Right cardiac atrium (tissue), 5 donors: Measurements from ENCODE around the gene TIGD1. TPM values are rescaled to one million over a fixed set of nuclear protein-coding genes. Genes with fewer than 3 reads are reported as not detected.

Source experiments
- ATAC-seq, 2 donors: fragments of 200-7000 bp; cut with Tn5 transposase; one replicate each; pipeline versions ENCODE4 v1.8.0 to v1.9.1; 2020; ENCODE audit warnings: moderate library complexity in 2 of 2, mild to moderate bottlenecking in 1 of 2
- DNase-seq, 3 donors: peaks; one replicate each; pipeline ENCODE4 v3.0.0-alpha.2; 2020
- H3K27ac ChIP-seq: one replicate; pipeline ENCODE4 v1.5.1; 2013; ENCODE audit warnings: mild to moderate bottlenecking, low read length, control low read depth, moderate library complexity
- H3K27me3 ChIP-seq: one replicate; pipeline ENCODE4 v1.6.1; 2013; ENCODE audit not compliant: control insufficient read depth, insufficient read depth
- H3K4me1 ChIP-seq: one replicate; pipeline ENCODE4 v1.6.1; 2013; ENCODE audit warnings: low read length; ENCODE audit not compliant: control insufficient read depth, insufficient read depth
- H3K4me3 ChIP-seq: one replicate; pipeline ENCODE4 v1.5.1; 2013; ENCODE audit warnings: low read length, control low read depth
- H3K9me3 ChIP-seq: one replicate; pipeline ENCODE4 v1.6.1; 2013; ENCODE audit warnings: low read length; ENCODE audit not compliant: control insufficient read depth
- WGBS: extraction: QIAGEN DNeasy Blood & Tissue Kit; methylation state at CpG from one replicate; pipeline ENCODE4 v1.1.7; 2013; 5-methylcytosine and 5-hydroxymethylcytosine counted together
- intact Hi-C, 4 donors: fragments of 100-400 bp; cut with DNase I; formaldehyde crosslinking; loops; one replicate each; pipeline versions ENCODE4 v1.11.0 to v1.14.0; 2022 to 2023
- polyA plus RNA-seq: library from polyadenylated mRNA; stranded (reverse); fragments of 200-250 nt; gene quantifications from one replicate; pipeline ENCODE4 v1.2.3, GENCODE V29; 2013
- total RNA-seq, 4 donors: library from RNA; stranded (reverse); fragmentation: NEBNext Ultra II Directional; extraction: Animal tissue kit (Norgen Biotek cat#: 25700); gene quantifications; one replicate each; pipeline ENCODE4 v1.2.1, GENCODE V29; 2021
- donor health status: healthy with polysubstance abuse.
- donor health status: DM: no; HTN: yes; CAD: no.
- donor health status: DM: no; HTN: no; CAD: no.
- donor health status: DM: no; HTN: yes; CAD: no; lungs with severe emphysema.
- donor health status: DM: yes; HTN: yes; CAD: no.

The TIGD1 gene
- total and polyA plus RNA-seq, 5 donors, result 1.9 to 3.3 (median 3.1) TPM

DNA sequence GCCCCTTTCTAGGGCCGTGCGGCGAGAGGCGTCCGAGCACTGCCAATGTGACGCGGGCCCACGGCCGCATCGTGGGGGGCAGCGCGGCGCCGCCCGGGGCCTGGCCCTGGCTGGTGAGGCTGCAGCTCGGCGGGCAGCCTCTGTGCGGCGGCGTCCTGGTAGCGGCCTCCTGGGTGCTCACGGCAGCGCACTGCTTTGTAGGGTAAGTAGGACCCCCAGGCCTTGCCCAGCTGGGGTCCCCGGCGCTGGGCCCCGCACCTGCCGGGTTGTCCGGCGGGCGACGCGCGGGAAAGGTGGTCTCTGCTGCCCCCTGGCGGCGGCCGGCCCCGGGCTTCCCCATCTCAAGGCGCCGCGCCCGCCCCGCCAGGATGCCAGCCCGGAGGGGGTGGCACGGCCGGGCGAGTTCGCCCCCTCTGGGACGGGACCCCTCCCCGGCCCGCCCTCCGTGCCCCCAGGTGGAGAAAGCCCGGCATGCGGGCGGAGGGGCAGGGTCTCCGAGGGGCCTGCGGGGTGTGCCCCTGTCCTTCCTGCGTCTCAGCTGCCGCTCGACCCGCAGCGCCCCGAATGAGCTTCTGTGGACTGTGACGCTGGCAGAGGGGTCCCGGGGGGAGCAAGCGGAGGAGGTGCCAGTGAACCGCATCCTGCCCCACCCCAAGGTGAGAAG is 28.3 kb downstream of the TIGD1 start:
- no peaks in the 10 kb centered on the region for H3K9me3 ChIP-seq
- no peaks in the 10 kb centered on the region for H3K27me3 ChIP-seq
- DNase-seq, result peak; percentile 52 to 88 (median 83)
- H3K4me1 ChIP-seq, result peaks cover 2% of the 10 kb centered on the region
- H3K4me3 ChIP-seq, result no peak overlapping the region
- peak; percentile 38 to 46 for ATAC-seq
- no peak overlapping the region for H3K27ac ChIP-seq
- intact Hi-C loops, result loop anchor here in 3 of 4 donors (2.0 to 10.0 kb wide), 6 partner anchors 75 to 620 kb away; partner anchors contain the start of gene NPPC (in 1 of the 3)
- WGBS, result 5% methylated on average over 66 of the region's 66 CpGs

DNA sequence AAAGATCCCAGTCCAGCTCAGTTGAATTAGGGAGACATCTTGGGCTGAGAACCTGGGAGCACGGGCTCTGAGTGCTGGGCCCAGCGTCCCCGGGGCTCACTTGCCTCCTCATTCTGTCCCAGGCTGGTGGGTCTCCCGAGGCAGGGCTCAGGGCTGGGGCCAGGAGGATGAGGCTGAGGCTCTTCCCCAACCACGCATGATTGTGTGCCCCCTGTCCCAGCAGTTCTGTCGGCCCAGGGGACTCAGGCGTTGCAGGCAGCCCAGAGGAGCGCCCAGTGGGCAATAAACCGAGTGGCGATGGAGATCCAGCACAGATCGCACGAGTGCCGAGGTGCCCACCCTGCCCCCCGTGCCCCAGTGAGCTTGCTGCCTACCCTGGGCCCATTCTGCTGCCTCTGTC is 29.3 kb downstream of the TIGD1 start:
- DNase-seq (no peak), ATAC-seq (no peak)
- intact Hi-C loops, result loop anchor here in 3 of 4 donors (5.0 to 10.0 kb wide), 5 partner anchors 74 to 619 kb away; partner anchors contain the start of gene NPPC (in 1 of the 3)
- 88% methylated on average over 14 of the region's 14 CpGs for WGBS
- H3K27me3 ChIP-seq, result no peaks in the 10 kb centered on the region
- no peak overlapping the region for H3K27ac ChIP-seq
- no peak overlapping the region for H3K4me3 ChIP-seq
- peaks cover 2% of the 10 kb centered on the region for H3K4me1 ChIP-seq
- H3K9me3 ChIP-seq, result no peaks in the 10 kb centered on the region

DNA sequence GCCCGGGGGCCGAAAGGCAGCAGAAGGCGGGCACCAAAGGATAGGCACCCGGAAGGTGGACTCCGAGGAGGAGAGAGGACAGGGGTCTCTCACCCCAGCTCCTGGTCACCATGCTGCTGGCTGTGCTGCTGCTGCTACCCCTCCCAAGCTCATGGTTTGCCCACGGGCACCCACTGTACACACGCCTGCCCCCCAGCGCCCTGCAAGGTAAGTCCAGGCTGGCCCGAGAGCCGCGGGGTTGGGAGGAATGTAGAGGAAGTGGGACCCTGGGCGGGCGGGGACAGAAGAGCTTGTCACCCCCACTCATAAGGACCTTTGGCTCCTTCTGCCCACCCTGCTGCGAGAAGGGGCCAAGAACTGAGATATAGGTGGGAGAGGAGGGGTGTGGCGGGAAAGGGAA is 29.9 kb downstream of the TIGD1 start:
- no peaks in the 10 kb centered on the region for H3K9me3 ChIP-seq
- no peaks in the 10 kb centered on the region for H3K27me3 ChIP-seq
- ATAC-seq (no peak), DNase-seq (peak in 1 of 3 donors; percentile 53)
- peaks cover 2% of the 10 kb centered on the region for H3K4me1 ChIP-seq
- no peak overlapping the region for H3K4me3 ChIP-seq
- no peak overlapping the region for H3K27ac ChIP-seq
- 73% methylated on average over 15 of the region's 15 CpGs for WGBS
- intact Hi-C loops, result loop anchor here in 3 of 4 donors (5.0 to 10.0 kb wide), 5 partner anchors 73 to 618 kb away; partner anchors contain the start of gene NPPC (in 1 of the 3)

DNA sequence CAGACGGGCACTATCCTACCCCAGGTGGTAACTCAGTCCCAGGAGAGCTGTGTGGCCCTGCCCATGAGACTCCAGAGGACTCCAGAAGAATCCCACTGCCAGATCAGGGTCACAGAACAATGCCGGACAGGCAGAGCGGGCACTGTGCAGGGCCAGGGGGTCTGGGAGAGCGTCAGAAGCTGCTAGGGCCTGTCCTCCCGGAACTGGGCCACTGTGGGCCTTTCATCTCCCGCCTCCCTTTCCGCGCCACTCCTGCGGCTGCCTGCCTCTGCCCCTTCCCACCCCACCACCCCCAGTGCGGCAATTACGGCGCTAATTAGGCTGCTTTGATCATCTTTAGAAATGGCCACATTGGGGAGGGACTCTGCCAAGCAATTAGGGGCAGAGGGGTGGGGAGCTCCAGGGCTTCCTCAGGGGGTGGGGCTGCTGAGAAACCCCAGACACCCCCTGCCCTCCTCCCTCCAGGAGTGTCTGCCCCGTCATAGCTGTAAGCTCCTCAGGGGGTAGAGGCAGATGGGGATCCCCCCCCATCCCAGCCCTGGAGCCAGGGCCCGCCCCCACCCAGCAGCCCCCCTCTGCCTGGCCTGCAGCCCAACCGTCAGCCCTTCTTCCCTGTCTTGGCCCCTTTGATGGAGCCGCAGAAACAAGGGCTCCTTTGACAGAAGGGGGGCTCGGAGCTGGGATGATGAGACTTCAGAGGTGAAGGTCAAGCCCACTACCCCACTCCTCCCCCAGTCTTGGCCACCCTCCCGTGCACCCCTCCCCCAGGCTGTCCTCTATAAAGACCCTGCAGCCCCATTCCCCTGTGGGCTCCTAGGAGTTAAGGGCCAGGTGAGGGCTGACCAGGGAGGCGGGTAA is 30.5 kb downstream of the TIGD1 start, which contains the start of gene PRSS56:
TSS of gene PRSS56 (plus strand) at position 808 of the 858 bp plus-strand sequence. CDS start 211 bp downstream, outside the sequence.
- intact Hi-C loops, result loop anchor here in 3 of 4 donors (5.0 to 10.0 kb wide), 5 partner anchors 73 to 618 kb away; partner anchors contain the start of gene NPPC (in 1 of the 3)
- Histone ChIP-seq H3K9me3 (no peaks in the 10 kb centered on the region), H3K27ac (no peak within 1 kb of the TSS), H3K4me3 (no peak within 1 kb of the TSS), H3K4me1 (peaks cover 2% of the 10 kb centered on the region), H3K27me3 (no peaks in the 10 kb centered on the region)
- peak in 1 of 3 donors; percentile 6 for DNase-seq
- no peak for ATAC-seq
- WGBS, result 53% methylated on average over 19 of the region's 19 CpGs

DNA sequence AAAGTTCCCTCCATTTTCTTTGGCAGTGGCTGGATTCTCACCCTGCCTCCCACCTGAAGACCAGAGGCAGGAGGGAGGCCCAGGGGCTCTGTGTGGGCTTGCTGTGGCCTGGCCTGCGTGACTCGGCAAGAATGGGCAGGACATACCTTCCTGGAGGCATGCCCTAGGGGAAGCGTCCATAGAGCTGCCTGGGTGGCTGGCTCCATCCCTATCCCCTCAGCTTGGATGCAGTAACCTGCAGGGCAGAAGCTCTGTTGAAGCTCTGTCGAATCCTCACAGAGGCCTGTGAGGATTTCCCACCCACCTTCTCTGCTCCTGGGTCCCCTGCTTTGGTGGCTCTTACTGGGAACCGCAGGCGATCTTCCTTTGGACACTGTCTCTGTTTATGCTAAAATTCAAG is 31.5 kb downstream of the TIGD1 start:
- no peak for ATAC-seq
- no peak overlapping the region for H3K27ac ChIP-seq
- peaks cover 2% of the 10 kb centered on the region for H3K4me1 ChIP-seq
- DNase-seq, result peak in 1 of 3 donors; percentile 9
- intact Hi-C loops, result no loop called here
- H3K27me3 ChIP-seq, result no peaks in the 10 kb centered on the region
- WGBS, result 64% methylated on average over 6 of the region's 6 CpGs
- H3K9me3 ChIP-seq, result no peaks in the 10 kb centered on the region
- no peak overlapping the region for H3K4me3 ChIP-seq

DNA sequence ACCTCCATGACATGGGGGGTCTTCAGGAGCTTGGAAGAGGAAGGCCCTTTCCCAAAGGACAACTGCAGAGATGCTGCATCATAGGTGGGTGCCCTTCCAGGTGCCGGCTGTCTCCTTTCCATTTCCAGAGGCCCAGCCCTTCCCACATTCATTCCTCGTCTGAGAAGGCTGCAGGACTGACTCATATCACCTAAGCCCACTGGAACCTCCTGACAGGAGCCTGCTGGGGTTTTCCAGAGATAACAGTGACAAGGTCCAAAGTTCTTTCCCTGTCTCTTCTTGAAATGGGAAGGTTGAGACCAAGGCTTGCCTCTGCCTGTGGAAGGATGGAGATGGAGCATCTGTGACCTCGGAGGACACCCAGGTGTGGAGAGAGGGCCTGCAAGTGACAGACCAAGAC is 33.8 kb downstream of the TIGD1 start:
- Histone ChIP-seq H3K4me1 (no peaks in the 10 kb centered on the region), H3K4me3 (no peak overlapping the region), H3K27me3 (no peaks in the 10 kb centered on the region), H3K9me3 (no peaks in the 10 kb centered on the region), H3K27ac (no peak overlapping the region)
- 93% methylated on average over 3 of the region's 3 CpGs for WGBS
- no peak for ATAC-seq
- intact Hi-C loops, result no loop called here
- peak in 1 of 3 donors; percentile 9 for DNase-seq

DNA sequence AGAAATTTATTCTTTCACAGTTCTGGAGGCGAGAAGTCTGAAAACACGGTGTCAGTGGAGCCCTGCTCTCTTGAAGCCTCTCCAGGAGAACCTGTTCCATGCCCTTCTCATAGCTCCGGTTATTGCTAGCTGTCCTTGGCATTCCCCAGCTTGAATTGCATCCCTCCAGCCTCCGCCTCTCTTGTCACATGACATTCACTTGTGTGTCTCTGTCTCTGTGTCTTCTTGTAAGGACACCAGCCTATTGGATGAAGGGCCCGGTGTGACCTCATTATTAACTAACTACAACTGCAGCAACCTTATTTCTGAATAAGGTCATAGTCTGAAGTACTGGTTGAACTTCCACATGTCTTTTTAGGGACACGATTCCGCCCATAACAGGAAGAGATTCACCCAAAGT is 34.7 kb downstream of the TIGD1 start:
- Histone ChIP-seq H3K27ac (no peak overlapping the region), H3K27me3 (no peaks in the 10 kb centered on the region), H3K9me3 (no peaks in the 10 kb centered on the region), H3K4me3 (no peak overlapping the region), H3K4me1 (no peaks in the 10 kb centered on the region)
- WGBS, result 85% methylated on average over 7 of the region's 7 CpGs
- no peak for DNase-seq
- intact Hi-C loops, result no loop called here
- ATAC-seq, result no peak

DNA sequence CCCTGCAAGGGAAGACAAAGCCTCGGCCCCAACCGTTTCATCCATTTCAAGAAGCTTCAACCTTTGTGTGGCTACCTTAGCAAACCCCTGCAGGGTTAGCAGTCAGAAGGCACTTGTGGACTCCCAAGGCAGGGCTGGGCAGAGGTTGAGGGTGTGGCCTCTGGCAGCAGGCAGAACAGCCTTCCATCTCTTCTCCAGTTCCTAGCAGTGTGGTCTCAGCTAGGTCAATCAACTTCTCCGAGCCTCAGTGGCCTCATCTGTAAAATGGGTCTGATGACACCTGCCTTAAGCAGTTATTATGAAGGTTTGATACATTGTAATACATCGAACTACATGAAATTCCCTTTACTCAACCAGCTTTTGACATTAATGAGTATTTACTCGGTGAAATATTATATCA is 37.0 kb downstream of the TIGD1 start:
- intact Hi-C loops, result no loop called here
- WGBS, result 74% methylated on average over 5 of the region's 5 CpGs

DNA sequence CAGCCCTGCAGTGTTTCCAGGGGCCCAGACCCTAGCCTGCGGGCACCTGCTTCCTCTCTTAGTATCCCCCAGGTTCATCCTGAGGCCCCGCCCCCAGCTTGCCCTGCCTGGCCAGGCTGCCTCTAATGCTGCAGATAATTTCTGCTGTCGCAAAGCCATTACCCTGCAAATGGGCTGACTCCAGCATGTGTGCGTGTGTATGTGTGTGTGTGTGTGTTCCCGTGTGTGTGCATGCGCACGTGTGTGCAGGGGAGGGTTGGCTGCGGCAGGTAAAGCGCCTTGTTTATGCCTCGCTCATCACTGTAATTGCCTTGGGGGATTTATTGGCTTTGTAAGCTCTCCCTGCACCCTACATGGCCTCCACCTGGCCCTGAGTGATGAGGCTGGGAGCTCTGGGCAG is 37.8 kb downstream of the TIGD1 start:
- no peaks in the 10 kb centered on the region for H3K4me1 ChIP-seq
- H3K27me3 ChIP-seq, result no peaks in the 10 kb centered on the region
- WGBS, result 83% methylated on average over 10 of the region's 10 CpGs
- intact Hi-C loops, result no loop called here
- no peak overlapping the region for H3K27ac ChIP-seq
- DNase-seq, result peak in 1 of 3 donors; percentile 14
- H3K4me3 ChIP-seq, result no peak overlapping the region
- ATAC-seq, result no peak
- H3K9me3 ChIP-seq, result no peaks in the 10 kb centered on the region

More for the DNA sequence above, 37.0 kb downstream of the TIGD1 start:
- DNase-seq (peak in 1 of 3 donors; percentile 16), ATAC-seq (no peak)
- Histone ChIP-seq H3K4me3 (no peak overlapping the region), H3K4me1 (no peaks in the 10 kb centered on the region), H3K27me3 (no peaks in the 10 kb centered on the region), H3K27ac (no peak overlapping the region), H3K9me3 (no peaks in the 10 kb centered on the region)

DNA sequence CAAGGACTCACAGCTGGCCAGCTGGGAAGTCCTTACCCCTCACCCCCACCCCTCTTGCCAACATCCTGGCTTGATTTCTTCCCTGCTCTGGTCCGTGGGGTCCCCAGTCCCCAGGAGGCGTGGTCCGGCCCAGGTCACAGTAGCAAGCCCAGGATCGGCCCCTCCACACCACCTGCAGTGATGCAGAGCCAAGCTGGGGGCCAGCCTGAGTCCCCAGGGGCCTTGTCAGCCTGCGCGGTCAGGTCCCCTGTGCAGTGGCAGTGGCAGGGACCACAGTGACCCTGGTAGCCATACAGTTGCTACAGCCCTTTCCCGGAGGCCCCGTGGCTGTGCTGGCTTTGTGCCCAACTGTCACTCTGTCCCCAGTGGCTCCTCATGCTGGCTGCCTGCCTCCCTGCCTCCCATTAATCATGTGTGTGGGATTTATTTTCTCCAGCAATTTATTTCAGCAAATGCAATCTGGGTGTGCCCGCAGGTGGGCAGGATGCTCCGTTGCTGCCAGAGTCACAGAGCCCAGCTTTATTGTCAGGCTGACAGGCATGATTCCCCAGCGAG is 38.9 kb downstream of the TIGD1 start:
- DNase-seq (peak in 1 of 3 donors; percentile 55), ATAC-seq (peak in 1 of 2 donors; percentile 13)
- H3K9me3 ChIP-seq, result no peaks in the 10 kb centered on the region
- H3K27me3 ChIP-seq, result no peaks in the 10 kb centered on the region
- no peak overlapping the region for H3K27ac ChIP-seq
- WGBS, result 48% methylated on average over 11 of the region's 11 CpGs
- intact Hi-C loops, result no loop called here
- H3K4me1 ChIP-seq, result no peaks in the 10 kb centered on the region
- H3K4me3 ChIP-seq, result no peak overlapping the region
